PFSK-1 (cell line): ENCODE results near the gene DLL1.

Source experiments
- FOXP2 ChIP-seq: optimal IDR thresholded peaks from 2 replicates; pipeline ENCODE3; 2011; ENCODE audit warnings: borderline replicate concordance, control low read depth, inconsistent platforms; ENCODE audit not compliant: insufficient read depth; ENCODE audit errors: extremely low read length, extremely low read depth
- POLR2AphosphoS5 ChIP-seq: IDR thresholded peaks from 2 replicates; pipeline ENCODE4 v1.6.1; 2012; ENCODE audit warnings: low read depth, mild to moderate bottlenecking, control low read depth, low read length, moderate library complexity
- SIN3A ChIP-seq: IDR thresholded peaks from 2 replicates; pipeline ENCODE4 v1.6.1; 2012; ENCODE audit warnings: mild to moderate bottlenecking, low read length, moderate library complexity, borderline replicate concordance; ENCODE audit not compliant: insufficient read depth
- TAF1 ChIP-seq: IDR thresholded peaks from 2 replicates; pipeline ENCODE4 v1.6.1; 2012; ENCODE audit warnings: low read length, control low read depth, borderline replicate concordance; ENCODE audit not compliant: insufficient read depth
- TF ChIP-seq, protein P1 (sequence below), 2 experiments: IDR thresholded peaks; 2 replicates each; pipeline versions ENCODE4 v1.6.1 to v1.8.0; 2011 to 2012; ENCODE audit warnings: low read depth in 2 of 2, low read length in 2 of 2, control low read depth in 1 of 2, inconsistent platforms in 1 of 2, mild to moderate bottlenecking in 1 of 2, moderate library complexity in 1 of 2; ENCODE audit not compliant: insufficient read depth in 1 of 2

DNA sequence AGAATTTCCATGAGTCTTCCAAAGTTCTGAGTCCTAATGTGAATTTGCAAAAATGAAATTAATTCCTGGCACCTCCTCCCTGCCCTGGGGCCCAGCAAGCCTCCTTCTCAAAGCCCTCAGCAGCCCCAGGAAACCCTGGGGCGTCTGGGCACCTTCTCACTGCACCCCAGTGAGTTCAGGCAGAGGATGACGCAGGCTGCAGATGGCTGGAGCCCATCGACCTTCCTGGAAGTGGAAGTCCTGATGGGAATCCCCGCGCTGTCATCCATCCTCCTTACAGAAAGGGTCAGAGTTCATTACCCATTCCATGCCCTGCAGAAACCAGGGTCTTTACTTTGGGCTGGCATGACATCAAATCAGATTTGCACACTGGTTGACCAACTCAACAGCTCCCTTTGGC lies 31.6 kb downstream of the DLL1 start:
- TF ChIP-seq SIN3A (no peak), POLR2AphosphoS5 (no peak), TAF1 (no peak), FOXP2 (no peak)
- TF ChIP-seq, protein P1, sequence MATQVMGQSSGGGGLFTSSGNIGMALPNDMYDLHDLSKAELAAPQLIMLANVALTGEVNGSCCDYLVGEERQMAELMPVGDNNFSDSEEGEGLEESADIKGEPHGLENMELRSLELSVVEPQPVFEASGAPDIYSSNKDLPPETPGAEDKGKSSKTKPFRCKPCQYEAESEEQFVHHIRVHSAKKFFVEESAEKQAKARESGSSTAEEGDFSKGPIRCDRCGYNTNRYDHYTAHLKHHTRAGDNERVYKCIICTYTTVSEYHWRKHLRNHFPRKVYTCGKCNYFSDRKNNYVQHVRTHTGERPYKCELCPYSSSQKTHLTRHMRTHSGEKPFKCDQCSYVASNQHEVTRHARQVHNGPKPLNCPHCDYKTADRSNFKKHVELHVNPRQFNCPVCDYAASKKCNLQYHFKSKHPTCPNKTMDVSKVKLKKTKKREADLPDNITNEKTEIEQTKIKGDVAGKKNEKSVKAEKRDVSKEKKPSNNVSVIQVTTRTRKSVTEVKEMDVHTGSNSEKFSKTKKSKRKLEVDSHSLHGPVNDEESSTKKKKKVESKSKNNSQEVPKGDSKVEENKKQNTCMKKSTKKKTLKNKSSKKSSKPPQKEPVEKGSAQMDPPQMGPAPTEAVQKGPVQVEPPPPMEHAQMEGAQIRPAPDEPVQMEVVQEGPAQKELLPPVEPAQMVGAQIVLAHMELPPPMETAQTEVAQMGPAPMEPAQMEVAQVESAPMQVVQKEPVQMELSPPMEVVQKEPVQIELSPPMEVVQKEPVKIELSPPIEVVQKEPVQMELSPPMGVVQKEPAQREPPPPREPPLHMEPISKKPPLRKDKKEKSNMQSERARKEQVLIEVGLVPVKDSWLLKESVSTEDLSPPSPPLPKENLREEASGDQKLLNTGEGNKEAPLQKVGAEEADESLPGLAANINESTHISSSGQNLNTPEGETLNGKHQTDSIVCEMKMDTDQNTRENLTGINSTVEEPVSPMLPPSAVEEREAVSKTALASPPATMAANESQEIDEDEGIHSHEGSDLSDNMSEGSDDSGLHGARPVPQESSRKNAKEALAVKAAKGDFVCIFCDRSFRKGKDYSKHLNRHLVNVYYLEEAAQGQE (IDR thresholded peaks at IDR 0.05; ENCODE audit: insufficient read depth in 1 of 2, low read depth in 2 of 2, low read length in 2 of 2): no peak
